GM21526 (cell line): ENCODE results near the gene RIN3.
"Not testable (repeated sequence)": the region's sequence is repeated elsewhere in the genome, so short reads cannot be mapped to it uniquely, and the experiment has no call there.

Source experiments
- ATAC-seq: cut with Tn5 transposase; IDR thresholded peaks from one replicate; pipeline ENCODE4 v1.9.1; 2021; ENCODE audit warnings: moderate library complexity; ENCODE audit not compliant: unreplicated experiment, low FRiP score

The RIN3 gene

DNA sequence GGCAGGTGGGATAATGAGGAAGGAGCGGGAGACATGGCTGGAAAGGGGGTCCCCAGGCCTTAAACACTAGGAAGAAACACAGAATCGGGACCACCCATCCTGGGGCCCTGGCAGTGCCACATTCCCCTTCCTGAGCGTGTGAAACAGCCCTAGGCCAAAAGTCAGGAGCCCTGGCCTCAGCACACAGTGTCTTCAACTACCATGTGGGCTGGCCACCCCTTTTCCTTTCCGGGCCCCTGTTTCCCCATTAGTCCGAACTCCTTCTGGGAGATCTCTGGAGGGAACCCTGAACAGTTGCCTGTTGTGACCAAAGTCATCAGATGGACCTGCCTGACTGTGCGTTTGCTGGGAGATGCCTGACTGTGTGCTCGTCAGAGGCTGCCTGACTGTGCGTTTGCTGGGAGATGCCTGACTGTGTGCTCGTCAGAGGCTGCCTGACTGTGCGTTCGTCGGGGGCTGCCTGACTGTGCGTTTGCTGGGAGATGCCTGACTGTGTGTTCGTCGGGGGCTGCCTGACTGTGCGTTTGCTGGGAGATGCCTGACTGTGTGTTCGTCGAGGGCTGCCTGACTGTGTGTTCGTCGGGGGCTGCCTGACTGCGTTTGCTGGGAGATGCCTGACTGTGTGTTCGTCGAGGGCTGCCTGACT lies 126.0 kb downstream of the RIN3 start:
- ATAC-seq, result not testable (repeated sequence)

DNA sequence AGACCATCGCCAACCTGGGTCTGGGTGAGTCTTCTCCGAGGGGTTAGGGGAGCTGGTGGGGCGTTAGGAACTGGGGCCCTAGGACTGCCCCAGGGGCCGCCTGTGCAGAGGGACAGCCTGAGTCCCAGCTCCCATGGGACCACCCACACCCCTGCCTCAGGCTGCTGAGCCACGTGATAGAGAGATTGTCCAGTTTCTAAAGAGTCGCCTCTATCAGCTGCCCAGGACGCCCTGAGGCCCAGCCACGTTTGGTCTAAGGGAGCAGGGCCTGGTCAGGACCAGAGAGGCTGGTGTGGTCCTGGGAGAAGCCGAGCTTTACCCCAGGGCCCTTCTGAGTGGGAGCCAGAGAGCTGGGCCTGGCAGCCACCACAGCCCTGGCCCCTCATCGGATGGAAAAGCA lies 127.7 kb downstream of the RIN3 start:
- no peak for ATAC-seq

DNA sequence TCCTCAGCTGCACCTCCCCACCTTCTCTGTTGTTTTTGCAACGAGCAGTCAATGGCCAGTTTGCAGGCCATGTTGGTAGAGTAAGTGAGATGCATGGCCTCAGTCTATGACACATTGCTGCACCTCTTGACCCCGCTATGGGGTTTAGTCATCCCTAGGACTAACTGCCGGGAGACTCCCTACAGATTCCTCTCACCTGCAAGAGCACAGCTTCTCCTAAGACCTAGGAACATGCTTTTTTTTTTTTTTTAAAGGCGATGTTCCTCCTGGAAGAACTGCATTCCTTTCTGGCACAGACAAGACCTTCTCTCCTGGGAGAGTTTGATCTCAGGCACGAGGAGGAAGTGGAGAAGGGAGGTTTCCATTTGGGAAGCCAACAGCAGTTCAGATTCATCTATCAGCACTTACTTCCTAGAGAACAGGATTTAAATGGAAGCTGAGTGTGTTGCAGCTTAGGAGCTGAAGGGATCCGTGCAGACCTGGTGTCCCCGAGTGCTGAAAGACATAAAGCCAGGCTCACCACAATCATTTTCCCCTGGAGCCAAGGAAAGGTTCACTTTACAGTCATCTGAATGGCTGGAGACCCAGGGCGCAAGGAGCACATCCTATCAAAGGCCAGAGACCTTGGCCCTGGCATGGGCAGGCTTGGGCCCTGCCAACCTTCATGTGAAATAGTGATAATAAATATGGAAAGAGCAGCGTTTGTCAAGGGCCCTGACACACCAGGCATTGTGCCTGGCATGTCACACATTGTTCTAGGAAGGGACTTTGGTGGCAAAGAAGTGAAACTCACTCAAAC lies 130.8 kb downstream of the RIN3 start:
- no peak for ATAC-seq

DNA sequence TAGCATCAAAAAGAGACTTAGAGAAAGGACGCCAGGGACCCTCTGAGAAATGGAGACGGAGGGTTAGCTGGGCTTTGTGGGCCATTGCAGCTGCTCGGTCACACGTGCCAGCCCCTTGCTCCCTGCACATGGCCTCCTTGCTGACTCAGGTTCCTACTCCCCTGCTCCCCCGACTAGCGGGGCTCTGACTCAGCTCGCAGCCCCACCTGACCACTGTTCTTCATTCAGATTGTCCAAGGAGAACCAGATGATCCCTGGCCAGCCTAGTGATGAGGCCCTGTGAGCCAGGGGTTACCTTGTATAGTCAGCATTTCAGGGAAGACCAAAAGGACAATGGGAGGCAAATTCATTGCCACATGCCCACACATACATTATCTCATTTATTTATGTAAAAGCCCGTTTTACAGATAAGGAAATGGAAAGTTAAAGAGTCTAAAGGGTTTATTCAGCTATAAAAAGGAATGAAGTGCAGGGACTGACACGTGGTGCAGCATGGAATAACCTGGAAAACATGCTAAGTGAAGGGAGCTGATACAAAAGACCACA lies 131.5 kb downstream of the RIN3 start:
- ATAC-seq, result no peak

DNA sequence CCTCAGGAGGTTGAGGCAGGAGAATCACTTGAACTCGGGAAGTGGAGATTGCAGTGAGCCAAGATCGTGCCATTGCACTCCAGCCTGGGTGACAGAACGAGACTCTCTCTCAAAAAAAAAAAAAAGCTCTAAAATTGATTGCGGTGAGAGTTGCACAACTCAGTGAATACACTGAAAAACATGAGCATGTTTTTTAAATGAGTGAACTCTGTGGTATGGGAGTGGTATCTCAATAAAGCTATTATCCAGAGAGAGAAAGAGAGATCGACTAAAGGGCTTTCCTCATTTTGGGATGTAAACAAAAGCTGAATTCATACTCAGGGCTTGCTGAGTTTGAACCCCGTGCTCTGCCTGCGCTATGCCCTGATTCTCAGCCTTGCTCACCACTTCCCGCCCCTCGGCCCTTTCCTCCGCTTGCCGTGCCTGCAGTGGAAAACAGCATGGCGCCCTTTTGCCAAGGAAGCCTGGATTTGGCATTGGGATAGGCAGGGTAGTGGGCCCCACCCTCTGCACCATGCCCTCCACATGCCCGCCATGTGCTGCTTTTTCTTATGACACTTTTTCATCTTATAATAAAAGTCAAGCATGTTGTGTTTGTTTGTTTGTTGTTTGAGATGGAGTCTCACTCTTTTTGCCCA lies 132.4 kb downstream of the RIN3 start:
- ATAC-seq, result no peak

DNA sequence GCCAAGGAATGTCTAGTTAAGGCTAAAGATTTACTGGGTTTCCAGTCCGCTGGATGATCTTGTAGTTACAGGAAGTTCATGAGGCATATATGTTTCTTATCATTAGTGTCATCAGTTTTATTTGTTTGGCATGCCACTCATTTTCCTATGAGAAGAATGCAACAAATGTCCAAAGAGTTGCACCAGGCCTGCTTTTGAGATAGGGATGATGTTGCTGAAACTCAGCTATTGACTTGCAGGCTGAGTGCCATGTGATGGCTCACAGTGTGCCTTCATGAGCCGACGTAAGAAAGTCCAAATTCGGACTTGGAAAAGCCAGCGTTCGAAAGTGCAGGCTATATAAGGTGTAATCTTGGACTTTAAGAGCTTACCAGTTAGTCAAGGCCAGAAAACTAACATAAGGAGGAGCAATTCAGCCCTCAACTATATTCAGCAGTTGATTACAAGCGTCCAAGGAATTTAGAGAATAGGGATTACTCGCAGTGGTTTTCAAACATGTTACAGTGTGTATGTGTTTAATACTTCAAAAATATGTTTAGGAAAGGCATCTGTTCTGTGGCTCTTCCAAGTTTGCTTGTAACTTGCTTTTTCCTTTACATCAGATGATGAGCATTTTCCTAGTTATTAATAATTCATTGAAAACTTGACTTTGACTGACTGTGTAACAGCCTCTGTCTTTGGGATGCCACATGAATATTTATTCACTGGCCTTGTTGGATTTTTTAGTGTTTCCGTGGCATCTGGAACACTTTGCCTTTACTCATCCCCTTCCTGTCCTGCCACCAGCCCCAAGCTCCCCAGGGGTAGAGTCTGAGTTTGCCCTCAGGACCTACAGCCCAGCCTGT lies 133.6 kb downstream of the RIN3 start:
- ATAC-seq, result no peak

DNA sequence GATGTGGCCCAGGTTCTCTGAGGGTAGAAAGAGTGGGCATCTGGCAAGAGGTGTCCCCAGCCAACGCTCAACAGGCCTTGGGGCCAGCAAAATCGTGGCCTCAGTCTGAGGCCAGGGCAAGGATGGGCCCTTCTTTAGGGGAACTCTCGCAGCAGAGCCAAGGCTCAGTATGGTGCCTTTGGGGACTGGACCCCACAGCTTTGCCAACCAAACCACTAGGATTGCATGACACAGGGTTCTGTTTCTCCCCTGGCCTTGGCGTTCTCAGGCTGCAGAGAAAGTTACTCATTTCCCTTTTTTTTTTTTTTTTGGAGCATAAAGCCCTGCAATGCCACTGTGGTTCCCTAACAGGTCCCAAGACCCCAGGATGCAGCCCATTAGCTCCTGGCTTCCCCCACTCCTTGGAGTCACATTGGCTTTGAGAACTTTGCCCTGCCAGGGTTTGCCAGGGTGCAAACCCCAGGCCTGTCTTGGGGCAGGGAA lies 134.3 kb downstream of the RIN3 start:
- ATAC-seq, result no peak

DNA sequence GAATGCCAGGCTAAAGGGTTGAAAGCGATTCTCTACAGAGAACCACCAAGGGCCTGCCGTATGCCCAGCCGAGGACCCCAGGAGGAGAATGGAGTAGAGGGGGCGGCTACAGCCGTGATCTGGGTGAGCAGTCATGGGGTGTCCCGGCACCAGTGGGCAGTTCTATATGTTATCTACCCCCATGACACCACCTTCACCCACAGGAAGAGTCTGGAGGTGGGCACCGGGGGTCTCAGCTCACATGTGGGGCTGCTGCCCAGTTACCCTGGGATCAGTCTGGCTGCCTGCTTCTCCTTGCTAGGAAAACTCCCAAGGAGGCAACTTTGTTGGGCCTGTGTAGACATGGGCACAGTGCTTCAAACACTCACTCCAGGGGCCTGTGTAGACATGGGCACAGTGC lies 135.5 kb downstream of the RIN3 start:
- ATAC-seq, result no peak

DNA sequence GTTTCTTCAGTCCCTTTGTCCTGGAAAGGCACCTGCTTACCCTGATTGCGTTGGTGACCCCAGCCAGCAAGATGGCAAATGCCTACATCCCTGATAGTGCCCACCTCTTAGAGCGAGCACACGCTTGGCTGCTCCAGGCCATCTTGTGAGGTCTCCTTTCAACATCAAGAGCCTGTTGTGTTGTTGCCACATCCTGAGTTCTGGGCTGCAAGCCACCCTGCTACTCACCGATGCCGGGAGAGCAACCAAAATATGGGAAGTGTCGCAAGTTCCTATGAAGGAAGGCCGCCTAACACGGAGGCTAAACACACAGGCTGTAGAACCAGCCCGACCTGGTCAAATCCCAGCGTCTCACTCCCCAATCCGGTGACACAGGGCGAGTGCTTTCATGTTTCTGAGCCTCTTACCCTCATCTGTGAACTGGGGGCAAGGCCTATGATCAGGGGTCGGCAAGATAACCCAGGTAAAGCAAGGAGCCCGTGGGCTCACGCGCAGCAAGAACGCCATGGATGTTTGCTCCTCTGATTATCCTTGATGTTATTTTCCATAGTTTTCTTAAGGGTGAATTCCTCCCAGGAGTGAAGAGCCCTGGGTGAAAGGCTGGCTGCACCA lies 136.5 kb downstream of the RIN3 start:
- ATAC-seq, result no peak

DNA sequence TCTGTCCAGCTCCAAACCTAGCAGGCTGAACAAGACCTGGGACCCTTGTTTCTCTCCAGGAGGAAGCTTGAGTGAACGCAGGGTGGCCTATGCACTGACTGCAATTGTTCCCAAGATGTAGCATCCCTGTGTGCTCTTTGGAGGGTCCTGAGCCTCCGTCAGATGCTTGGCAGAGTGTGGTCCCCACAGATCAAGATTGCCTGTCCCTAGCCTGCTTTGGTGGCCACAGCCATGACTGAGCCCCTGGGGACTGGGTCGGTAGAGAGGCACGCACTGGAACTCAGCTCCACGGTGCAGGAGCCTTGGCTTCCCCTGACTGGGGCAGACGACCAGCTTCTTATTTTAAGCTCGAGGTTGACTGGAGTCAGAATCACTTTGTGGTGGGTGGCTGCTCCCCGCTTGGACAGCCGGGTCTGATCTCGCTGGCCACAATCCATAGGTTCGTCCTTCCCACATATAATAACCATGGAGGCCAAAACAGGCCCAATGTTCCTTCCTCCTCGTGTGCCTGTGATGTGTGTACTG lies 137.1 kb downstream of the RIN3 start:
- ATAC-seq, result peak; percentile 6

DNA sequence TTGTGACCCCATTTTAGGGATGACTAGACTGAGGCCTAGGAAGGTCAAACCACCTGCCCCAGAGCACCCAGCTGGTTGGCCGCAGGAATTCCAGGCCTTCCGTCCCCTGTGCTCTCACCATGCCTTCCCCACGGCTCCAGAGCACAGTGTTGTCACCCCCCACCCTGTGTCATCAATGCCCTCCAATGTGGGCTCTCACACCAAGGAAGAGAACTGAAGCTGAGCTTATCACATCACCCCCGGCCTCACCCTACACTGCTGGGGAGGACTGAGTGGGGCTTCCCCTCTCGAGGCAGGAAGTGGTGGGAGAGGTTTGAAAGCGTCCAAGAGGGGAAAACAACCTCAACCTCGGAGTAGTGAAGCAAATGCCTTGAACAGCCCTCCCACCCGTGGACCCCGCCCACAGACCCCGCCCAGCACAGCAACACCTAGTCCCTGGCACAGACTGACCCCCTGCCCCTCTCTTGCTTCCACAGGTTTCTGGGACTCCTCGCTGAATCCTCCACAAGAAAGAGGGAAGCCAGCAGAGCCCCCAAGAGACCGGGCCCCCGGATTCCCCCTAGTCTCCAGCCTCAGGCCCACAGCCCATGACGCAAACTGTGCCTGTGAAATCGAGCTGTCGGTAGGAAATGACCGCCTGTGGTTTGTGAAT lies 137.7 kb downstream of the RIN3 start:
- ATAC-seq, result peak; percentile 81

DNA sequence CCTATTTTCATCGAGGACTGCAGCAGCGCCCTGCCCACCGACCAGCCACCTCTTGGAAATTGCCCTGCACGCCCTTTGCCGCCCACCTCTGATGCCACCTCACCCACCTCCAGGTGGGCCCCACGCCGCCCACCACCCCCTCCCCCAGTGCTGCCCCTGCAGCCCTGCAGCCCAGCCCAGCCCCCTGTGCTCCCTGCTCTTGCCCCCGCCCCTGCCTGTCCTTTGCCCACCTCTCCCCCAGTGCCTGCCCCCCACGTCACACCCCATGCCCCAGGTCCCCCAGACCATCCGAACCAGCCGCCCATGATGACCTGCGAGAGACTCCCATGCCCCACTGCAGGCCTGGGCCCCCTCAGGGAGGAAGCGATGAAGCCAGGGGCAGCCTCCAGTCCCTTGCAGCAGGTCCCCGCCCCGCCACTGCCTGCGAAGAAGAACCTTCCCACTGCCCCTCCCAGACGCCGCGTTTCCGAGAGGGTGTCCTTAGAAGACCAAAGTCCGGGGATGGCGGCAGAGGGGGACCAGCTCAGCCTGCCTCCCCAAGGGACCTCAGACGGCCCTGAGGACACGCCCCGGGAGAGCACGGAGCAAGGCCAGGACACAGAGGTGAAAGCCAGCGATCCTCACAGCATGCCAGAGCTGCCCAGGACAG lies 138.3 kb downstream of the RIN3 start:
- ATAC-seq, result no peak

DNA sequence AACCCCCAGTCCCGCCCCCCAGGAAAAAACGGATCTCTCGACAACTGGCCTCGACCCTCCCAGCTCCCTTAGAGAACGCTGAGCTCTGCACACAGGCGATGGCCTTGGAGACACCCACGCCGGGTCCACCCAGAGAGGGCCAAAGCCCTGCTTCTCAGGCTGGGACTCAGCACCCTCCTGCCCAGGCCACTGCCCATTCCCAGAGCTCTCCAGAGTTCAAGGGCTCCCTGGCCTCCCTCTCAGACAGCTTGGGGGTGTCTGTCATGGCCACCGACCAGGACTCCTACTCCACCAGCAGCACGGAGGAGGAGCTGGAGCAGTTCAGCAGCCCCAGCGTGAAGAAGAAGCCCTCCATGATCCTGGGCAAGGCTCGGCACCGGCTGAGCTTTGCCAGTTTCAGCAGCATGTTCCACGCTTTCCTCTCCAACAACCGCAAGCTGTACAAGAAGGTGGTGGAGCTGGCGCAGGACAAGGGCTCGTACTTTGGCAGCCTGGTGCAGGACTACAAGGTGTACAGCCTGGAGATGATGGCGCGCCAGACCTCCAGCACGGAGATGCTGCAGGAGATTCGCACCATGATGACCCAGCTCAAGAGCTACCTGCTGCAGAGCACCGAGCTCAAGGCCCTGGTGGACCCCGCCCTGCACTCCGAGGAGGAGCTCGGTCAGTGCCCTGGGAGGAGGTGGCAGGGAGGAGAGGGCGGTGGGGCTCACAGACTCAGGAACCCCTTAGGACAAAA lies 139.0 kb downstream of the RIN3 start:
- no peak for ATAC-seq

DNA sequence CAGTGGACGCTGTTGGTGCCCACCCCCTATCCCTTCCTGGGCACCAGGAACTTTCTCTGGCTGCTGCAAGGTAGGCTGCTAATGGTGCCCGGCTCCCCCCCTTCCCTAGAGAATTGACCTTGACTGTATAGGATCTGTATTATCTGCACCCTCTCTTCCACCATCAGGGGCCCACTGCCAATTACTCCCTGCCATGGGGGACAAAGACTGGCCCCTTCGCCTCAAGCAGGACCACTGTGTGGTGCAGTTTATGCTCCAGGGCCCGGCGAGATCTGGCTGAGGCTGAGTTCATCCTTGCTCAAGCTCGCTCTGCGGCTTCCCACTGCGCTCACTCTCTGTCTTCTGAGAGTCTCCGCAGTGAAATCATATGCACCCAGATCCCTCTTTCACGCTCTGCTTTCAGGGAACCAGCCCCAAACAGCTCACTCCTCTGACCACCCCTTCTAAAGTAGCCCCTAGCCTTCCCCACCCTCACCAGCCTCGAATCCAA lies 139.6 kb downstream of the RIN3 start:
- no peak for ATAC-seq

DNA sequence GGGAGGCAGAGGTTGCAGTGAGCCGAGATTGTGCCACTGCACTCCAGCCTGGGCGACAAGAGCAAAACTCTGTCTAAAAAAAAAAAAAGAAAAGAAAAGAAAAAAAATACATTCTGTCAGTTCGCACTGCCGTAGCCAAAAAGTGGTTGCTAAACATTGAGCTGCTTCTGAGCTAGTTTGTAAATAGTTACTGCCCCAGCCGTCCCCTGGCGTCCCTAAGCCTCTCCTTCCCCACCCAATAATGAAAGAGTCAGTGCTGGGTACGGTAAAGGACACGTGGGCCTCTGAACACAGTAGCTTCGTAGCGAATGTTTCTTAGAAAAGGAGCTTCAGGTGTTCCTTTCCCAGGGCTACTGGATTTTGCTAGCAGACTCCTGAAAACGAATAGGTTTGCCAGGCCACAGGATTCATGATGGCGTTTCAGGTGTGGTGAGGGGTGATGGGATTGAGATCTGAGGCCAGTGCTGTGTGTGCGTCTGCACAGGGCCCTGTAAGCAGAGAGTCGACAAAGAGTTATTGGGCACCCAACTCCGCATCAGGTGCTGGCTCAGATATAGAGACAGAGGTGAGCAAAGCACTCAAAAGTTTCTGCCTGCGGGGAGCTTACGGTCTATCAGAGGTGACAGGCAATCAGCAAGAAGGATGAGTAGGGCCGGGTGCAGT lies 140.8 kb downstream of the RIN3 start:
- no peak for ATAC-seq

DNA sequence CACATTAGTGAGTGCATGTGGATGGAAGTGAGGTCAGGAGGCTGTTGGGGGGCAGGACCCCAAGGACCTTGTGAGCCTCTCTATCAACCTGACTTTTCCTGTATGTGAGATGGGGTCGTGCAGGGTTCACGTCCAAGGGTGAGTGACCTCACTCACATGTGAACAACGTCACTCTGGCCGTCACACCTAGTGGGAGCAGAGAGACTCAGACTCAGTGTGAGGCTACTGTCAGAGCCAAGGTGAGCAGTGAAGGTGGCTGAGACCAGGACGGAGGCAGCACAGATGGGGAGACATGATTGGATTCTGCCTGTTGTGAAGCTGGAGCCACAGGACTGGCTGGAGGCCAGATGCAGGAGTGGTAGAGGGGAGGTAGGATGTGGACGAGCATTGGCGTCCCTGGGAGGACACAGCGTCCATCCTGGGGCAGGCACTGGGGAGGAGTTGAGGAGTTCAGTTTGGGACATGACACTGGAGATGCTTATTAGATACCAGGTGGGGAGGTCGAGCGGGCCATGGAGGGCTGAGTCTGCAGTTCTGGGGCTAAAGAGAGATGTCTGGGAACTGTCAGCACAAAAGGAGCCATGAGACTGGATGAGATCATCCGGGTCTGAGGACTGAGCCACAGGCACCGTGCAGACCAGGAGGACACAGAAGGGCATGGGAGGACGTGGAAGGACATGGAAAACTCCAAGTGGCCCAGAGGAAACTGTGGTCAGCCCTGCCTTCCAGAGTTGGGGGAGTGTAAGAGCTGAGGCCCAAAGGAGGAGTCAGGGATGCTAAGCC lies 142.0 kb downstream of the RIN3 start:
- ATAC-seq, result no peak
